NB4 (cell line): Measurements from ENCODE around the gene SHB.

Source experiments
- CTCF ChIP-seq: IDR thresholded peaks from one replicate; pipeline ENCODE4 v1.5.1; 2012; ENCODE audit warnings: low read depth, low read length
- MAX ChIP-seq: IDR thresholded peaks from 2 replicates; pipeline ENCODE4 v1.6.1; 2011; ENCODE audit warnings: low read depth, low read length
- MYC ChIP-seq: IDR thresholded peaks from 2 replicates; pipeline ENCODE4 v1.6.1; 2011; ENCODE audit warnings: low read depth, low read length
- POLR2A ChIP-seq: IDR thresholded peaks from 2 replicates; pipeline ENCODE4 v1.6.1; 2011; ENCODE audit warnings: mild to moderate bottlenecking; ENCODE audit not compliant: insufficient read length; ENCODE audit errors: extremely low read depth

- TF ChIP-seq CTCF (no peak), MAX (no peak), POLR2A (no peak), MYC (no peak)
These were observed 101.3 kb downstream of the SHB start for GRCh38 chr9:37967761-37968080.
